Gastroesophageal sphincter (tissue), 4 donors: ENCODE data around the gene LDB3. TPM values are rescaled to one million over a fixed set of nuclear protein-coding genes. Genes with fewer than 3 reads are reported as not detected.

ENCODE experiments used
- ATAC-seq: fragments of 150-250 bp; one replicate; pipeline ENCODE4 v1.9.1; 2016; ENCODE audit warnings: mild to moderate bottlenecking, moderate library complexity
- H3K27ac ChIP-seq, 4 donors: fragments of 200-600 bp; sonication (generic) in 3 of 4; 1 replicate in 3 of 4; 2 replicates in 1 of 4; pipeline ENCODE4 v1.5.1; 2016 to 2019
- H3K27me3 ChIP-seq: fragments of 200-600 bp; sonication (generic); one replicate; pipeline ENCODE4 v1.5.1; 2019
- H3K36me3 ChIP-seq, 2 donors: fragments of 200-600 bp; sonication (generic); one replicate each; pipeline ENCODE4 v1.5.1; 2019; ENCODE audit warnings: control low read depth in 1 of 2
- H3K4me1 ChIP-seq, 3 donors: fragments of 200-600 bp; sonication (generic); 1 replicate in 2 of 3; 2 replicates in 1 of 3; pipeline ENCODE4 v1.5.1; 2016 to 2019; ENCODE audit warnings: control low read depth in 2 of 3
- H3K4me3 ChIP-seq, 2 donors: fragments of 200-600 bp; sonication (generic); one replicate each; pipeline ENCODE4 v1.5.1; 2019; ENCODE audit warnings: mild to moderate bottlenecking in 1 of 2, moderate library complexity in 1 of 2
- H3K9me3 ChIP-seq, 3 donors: fragments of 200-600 bp; sonication (generic); one replicate each; pipeline ENCODE4 v1.5.1; 2017 to 2019; ENCODE audit warnings: control low read depth in 2 of 3
- CTCF ChIP-seq, 4 experiments: fragments of 200-600 bp in 2 of 4; fragments of 450-650 bp in 2 of 4; sonication (generic) in 1 of 4; IDR thresholded peaks; one replicate each; pipeline ENCODE4 v1.5.1; 2017 to 2019; ENCODE audit warnings: antibody characterized with exemption in 4 of 4, mild to moderate bottlenecking in 2 of 4, moderate library complexity in 2 of 4
- EP300 ChIP-seq: sonication (generic); formaldehyde crosslinking; IDR thresholded peaks from one replicate; pipeline ENCODE4 v1.6.1; 2017; ENCODE audit warnings: antibody characterized with exemption, mild to moderate bottlenecking
- POLR2A ChIP-seq, 2 donors: fragments of 450-650 bp; IDR thresholded peaks; one replicate each; pipeline ENCODE4 v1.6.1; 2017; ENCODE audit warnings: antibody characterized with exemption in 2 of 2, mild to moderate bottlenecking in 2 of 2, moderate library complexity in 1 of 2
- POLR2AphosphoS5 ChIP-seq: sonication (generic); formaldehyde crosslinking; IDR thresholded peaks from one replicate; pipeline ENCODE4 v1.6.1; 2017; ENCODE audit warnings: antibody characterized with exemption
- WGBS, 2 donors: methylation state at CpG; one replicate each; pipeline ENCODE4 v1.1.5; 2018; ENCODE audit warnings: low coverage in 1 of 2; 5-methylcytosine and 5-hydroxymethylcytosine counted together
- total RNA-seq, 4 donors: library from RNA; depleted of rRNA; stranded (reverse); fragments of >200 nt; gene quantifications; one replicate each; pipeline ENCODE4 v1.1.0, GENCODE V29; 2016

The LDB3 gene
- total RNA-seq, 4 donors from 2014 or later, result 12.9 to 45.8 (median 18.6) TPM

- no peak overlapping the region for H3K4me3 ChIP-seq
- no peaks in the 10 kb centered on the region for H3K36me3 ChIP-seq
- H3K27ac ChIP-seq, result no peak overlapping the region
- peaks cover 19 to 89% (median 25%) of the 10 kb centered on the region in 3 donors for H3K4me1 ChIP-seq
- no peaks in the 10 kb centered on the region for H3K27me3 ChIP-seq
- TF ChIP-seq EP300 (no peak), POLR2AphosphoS5 (no peak), POLR2A (IDR thresholded peaks at IDR 0.05) (no peak), CTCF (IDR thresholded peaks at IDR 0.05) (no peak)
- no peak for ATAC-seq
- H3K9me3 ChIP-seq, result no peaks in the 10 kb centered on the region
- WGBS, 2 donors, result 33 to 47% methylated on average over 2 of the region's 2 CpGs
These were observed 102.2 kb downstream of the LDB3 start for GRCh38 chr10:86770412-86770960.

- no peaks in the 10 kb centered on the region for H3K36me3 ChIP-seq
- 46 to 90% methylated on average over 2 to 6 of the region's 6 CpGs for WGBS, 2 donors
- no peak for ATAC-seq
- H3K4me3 ChIP-seq, result no peak overlapping the region
- H3K27me3 ChIP-seq, result no peaks in the 10 kb centered on the region
- peaks cover 18 to 89% (median 21%) of the 10 kb centered on the region in 3 donors for H3K4me1 ChIP-seq
- TF ChIP-seq CTCF (IDR thresholded peaks at IDR 0.05) (no peak), POLR2AphosphoS5 (no peak), EP300 (no peak), POLR2A (IDR thresholded peaks at IDR 0.05) (no peak)
- H3K9me3 ChIP-seq, result no peaks in the 10 kb centered on the region
- no peak overlapping the region for H3K27ac ChIP-seq
These were observed 105.2 kb downstream of the LDB3 start for GRCh38 chr10:86773498-86773897.

- Histone ChIP-seq H3K4me3 (no peak overlapping the region), H3K27me3 (no peaks in the 10 kb centered on the region), H3K36me3 (no peaks in the 10 kb centered on the region), H3K27ac (peak overlapping the region in 2 of 4 donors; percentile 22 to 38), H3K4me1 (peaks cover 5 to 85% (median 9%) of the 10 kb centered on the region in 3 donors), H3K9me3 (no peaks in the 10 kb centered on the region)
- ATAC-seq, result no peak
- 26 to 32% methylated on average over 5 to 6 of the region's 6 CpGs for WGBS, 2 donors
- TF ChIP-seq POLR2A (IDR thresholded peaks at IDR 0.05), result no peak
- no peak for TF ChIP-seq POLR2AphosphoS5
- TF ChIP-seq CTCF (IDR thresholded peaks at IDR 0.05), result no peak
- no peak for TF ChIP-seq EP300
These were observed 107.0 kb downstream of the LDB3 start for GRCh38 chr10:86775056-86775869.

GRCh38 chr10:86775870-86776180 lies 107.5 kb downstream of the LDB3 start:
- no peaks in the 10 kb centered on the region for H3K9me3 ChIP-seq
- H3K4me1 ChIP-seq, result peaks cover 3 to 80% (median 9%) of the 10 kb centered on the region in 3 donors
- no peaks in the 10 kb centered on the region for H3K27me3 ChIP-seq
- H3K27ac ChIP-seq, result peak overlapping the region in 2 of 4 donors; percentile 22 to 38
- no peak for ATAC-seq
- 16 to 27% methylated on average over 3 of the region's 3 CpGs for WGBS, 2 donors
- TF ChIP-seq POLR2AphosphoS5 (no peak), POLR2A (IDR thresholded peaks at IDR 0.05) (no peak), CTCF (IDR thresholded peaks at IDR 0.05) (no peak), EP300 (no peak)
- H3K36me3 ChIP-seq, result no peaks in the 10 kb centered on the region
- H3K4me3 ChIP-seq, result no peak overlapping the region
